ENCODE measurements around the gene DPCD.

DNA sequence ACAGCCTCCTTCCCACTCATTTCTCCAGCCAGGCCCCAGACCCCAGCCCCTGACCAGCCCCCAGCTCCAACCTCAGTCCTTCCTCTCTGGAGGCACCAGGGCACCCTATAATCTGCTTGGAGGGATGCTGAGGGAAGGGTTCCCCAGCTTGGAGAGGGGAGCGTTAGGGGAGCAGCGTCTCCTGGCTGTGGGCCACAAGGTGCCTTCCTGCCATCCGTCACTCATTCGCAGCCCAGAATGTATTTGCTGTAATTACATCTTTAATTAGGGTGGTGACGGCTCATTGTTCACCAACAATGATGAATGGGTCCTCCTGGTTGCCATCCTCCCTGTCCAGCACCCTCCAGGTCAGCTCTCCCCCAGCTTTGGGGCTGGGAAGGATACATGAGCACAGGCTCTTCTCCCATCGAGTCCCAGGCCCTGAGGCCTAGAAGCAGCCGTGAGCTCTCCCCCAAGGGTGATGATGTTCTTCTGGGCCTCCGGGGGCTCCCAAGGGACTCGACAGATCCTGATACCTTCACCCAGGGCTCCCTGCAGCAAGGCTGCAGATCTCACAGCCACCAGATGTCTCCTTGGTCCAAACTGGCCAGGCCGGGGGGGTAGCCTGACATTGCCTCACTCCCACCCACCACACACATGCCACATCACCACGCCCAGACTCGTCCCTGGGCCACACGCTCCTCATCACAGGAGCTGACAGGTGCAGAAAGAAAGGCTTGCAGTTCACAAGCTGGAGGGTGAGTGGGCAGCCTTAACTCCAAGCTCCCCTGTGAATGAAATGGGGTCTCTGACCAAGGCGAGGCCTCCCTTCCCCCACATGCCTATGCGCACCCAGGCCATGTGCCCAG lies 26.8 kb upstream of the DPCD start:
- TF ChIP-seq, protein P1, sequence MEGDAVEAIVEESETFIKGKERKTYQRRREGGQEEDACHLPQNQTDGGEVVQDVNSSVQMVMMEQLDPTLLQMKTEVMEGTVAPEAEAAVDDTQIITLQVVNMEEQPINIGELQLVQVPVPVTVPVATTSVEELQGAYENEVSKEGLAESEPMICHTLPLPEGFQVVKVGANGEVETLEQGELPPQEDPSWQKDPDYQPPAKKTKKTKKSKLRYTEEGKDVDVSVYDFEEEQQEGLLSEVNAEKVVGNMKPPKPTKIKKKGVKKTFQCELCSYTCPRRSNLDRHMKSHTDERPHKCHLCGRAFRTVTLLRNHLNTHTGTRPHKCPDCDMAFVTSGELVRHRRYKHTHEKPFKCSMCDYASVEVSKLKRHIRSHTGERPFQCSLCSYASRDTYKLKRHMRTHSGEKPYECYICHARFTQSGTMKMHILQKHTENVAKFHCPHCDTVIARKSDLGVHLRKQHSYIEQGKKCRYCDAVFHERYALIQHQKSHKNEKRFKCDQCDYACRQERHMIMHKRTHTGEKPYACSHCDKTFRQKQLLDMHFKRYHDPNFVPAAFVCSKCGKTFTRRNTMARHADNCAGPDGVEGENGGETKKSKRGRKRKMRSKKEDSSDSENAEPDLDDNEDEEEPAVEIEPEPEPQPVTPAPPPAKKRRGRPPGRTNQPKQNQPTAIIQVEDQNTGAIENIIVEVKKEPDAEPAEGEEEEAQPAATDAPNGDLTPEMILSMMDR (conservative IDR thresholded peaks at IDR 0.05): no peak
- TF ChIP-seq EZH2 (IDR thresholded peaks at IDR 0.05; ENCODE audit: low read depth): no peak

Measured in PC-9 (cell line).